Brain microvascular endothelial cell (primary cell): Measurements from ENCODE around the gene CCDC77.

Experiments
- DNase-seq: peaks from one replicate; pipeline ENCODE4 v3.0.0-alpha.2; 2020
- H3K27ac ChIP-seq: fragments of 250-450 bp; sonication (Bioruptor Pico); 2 replicates; pipeline ENCODE4 v1.5.1; 2020; ENCODE audit warnings: mild to moderate bottlenecking, moderate library complexity
- H3K27me3 ChIP-seq: fragments of 250-450 bp; sonication (Bioruptor Pico); replicated peaks from 2 replicates; pipeline ENCODE4 v1.5.1; 2020; ENCODE audit warnings: mild to moderate bottlenecking
- H3K36me3 ChIP-seq: fragments of 250-450 bp; sonication (Bioruptor Pico); replicated peaks from 2 replicates; pipeline ENCODE4 v1.5.1; 2020; ENCODE audit warnings: mild to moderate bottlenecking
- H3K4me3 ChIP-seq: 2 replicates; pipeline ENCODE4 v1.5.1; 2011; ENCODE audit warnings: low read depth, mild to moderate bottlenecking, control low read depth, low read length, moderate library complexity
- CTCF ChIP-seq: IDR thresholded peaks from 2 replicates; pipeline ENCODE4 v1.5.1; 2011; ENCODE audit warnings: low read depth, mild to moderate bottlenecking, moderate library complexity, low read length, control low read depth, inconsistent platforms; ENCODE audit errors: missing control alignments
- in situ Hi-C: cut with HindIII; loops from 2 replicates; pipeline ENCODE4 v1.10.0; 2017; ENCODE audit warnings: low sequenced_read_pairs, low pct_ligation_motif_present

The CCDC77 gene

GRCh38 chr12:468671-469389 lies 67.4 kb downstream of the CCDC77 start:
- TF ChIP-seq CTCF = no peak
- Histone ChIP-seq H3K27me3 (peaks cover 4% of the 10 kb centered on the region), H3K4me3 (no peak overlapping the region), H3K27ac (no peak overlapping the region), H3K36me3 (no peaks in the 10 kb centered on the region)
- in situ Hi-C loops = no loop called here
- no peak for DNase-seq

DNA sequence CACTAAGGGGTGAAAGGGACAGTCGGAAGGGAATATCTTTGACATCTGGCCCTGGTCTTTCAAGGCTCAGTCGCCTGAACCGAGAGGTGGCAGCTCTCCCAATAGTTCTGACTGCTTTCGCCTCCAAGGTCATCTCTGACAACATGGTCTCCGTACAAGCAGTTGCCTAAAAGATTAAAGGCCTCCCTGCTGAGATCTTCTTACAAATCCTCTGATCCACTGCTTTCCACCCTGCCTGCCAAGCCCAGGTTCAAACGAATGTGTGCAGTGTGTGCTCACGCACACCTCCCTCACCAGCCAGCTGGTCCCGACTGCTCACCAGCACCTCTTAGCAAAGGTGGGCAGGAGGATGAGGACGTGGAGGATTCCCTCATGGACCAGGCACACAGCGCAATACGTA lies 68.7 kb downstream of the CCDC77 start:
- DNase-seq = no peak
- no peak overlapping the region for H3K27ac ChIP-seq
- TF ChIP-seq CTCF = no peak
- in situ Hi-C loops = no loop called here
- peaks cover 2% of the 10 kb centered on the region for H3K27me3 ChIP-seq
- H3K36me3 ChIP-seq = no peaks in the 10 kb centered on the region
- no peak overlapping the region for H3K4me3 ChIP-seq

- H3K27me3 ChIP-seq = peaks cover 7% of the 10 kb centered on the region
- in situ Hi-C loops = no loop called here
Observed at GRCh38 chr12:473198-473597, 71.8 kb downstream of the CCDC77 start.

DNA sequence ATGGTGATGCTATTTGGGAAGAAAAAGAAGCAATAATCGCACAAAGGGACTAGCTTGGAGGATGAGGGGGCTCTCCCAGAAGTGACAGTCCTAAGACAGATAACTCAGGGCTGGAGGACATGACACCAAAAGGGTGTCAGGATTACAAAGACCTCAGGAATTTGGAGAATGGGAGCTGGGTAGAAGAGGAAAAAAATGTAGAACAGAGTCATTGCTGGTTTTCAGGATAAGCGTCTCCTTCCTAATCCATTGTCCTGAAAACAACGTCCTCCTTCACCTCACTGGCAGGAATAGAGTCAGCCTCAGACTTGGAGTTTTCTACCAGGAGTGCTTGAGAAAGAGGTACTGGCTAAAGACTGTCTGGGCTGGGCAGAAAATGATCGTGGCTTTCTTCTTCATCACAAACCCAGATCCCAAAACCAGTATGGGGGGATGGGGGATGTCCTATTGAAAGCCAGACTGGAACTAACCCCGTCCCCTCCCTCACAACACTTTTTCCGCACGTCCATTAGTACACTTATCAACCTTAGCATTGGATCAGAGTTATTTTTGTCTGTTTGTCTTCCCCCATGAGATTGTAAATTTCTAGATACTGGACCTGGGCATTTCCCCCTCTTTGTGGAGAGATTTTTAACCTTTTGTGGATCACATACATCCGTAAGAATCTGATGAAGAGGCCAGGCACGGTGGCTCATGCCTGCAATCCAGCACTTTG lies 72.6 kb downstream of the CCDC77 start:
- in situ Hi-C loops = no loop called here
- TF ChIP-seq CTCF = no peak
- H3K27me3 ChIP-seq = peaks cover 12% of the 10 kb centered on the region
- H3K36me3 ChIP-seq = no peaks in the 10 kb centered on the region
- H3K27ac ChIP-seq = no peak overlapping the region
- no peak for DNase-seq
- no peak overlapping the region for H3K4me3 ChIP-seq

More at GRCh38 chr12:473198-473597, 71.8 kb downstream of the CCDC77 start:
- TF ChIP-seq CTCF = no peak
- DNase-seq = no peak
- H3K4me3 ChIP-seq = no peak overlapping the region
- H3K36me3 ChIP-seq = no peaks in the 10 kb centered on the region
- H3K27ac ChIP-seq = no peak overlapping the region

- no peak for DNase-seq
- TF ChIP-seq CTCF = no peak
- Histone ChIP-seq H3K36me3 (no peaks in the 10 kb centered on the region), H3K27me3 (peaks cover 11% of the 10 kb centered on the region), H3K4me3 (no peak overlapping the region), H3K27ac (no peak overlapping the region)
- in situ Hi-C loops = no loop called here
Observed at GRCh38 chr12:475286-475685, 73.8 kb downstream of the CCDC77 start.
